IPS-18c (cell line): ENCODE measurements around the gene AVPR2.

Experiments
- H3K4me3 ChIP-seq: 2 replicates; pipeline ENCODE4 v1.7.0; 2013; ENCODE audit warnings: low read depth, mild to moderate bottlenecking, low read length, moderate library complexity; ENCODE audit not compliant: insufficient read depth
- H3K9me3 ChIP-seq: one replicate; pipeline ENCODE4 v1.6.1; 2013; ENCODE audit warnings: mild to moderate bottlenecking, low read length, moderate library complexity; ENCODE audit not compliant: control insufficient read depth, insufficient read depth

Gene AVPR2

DNA sequence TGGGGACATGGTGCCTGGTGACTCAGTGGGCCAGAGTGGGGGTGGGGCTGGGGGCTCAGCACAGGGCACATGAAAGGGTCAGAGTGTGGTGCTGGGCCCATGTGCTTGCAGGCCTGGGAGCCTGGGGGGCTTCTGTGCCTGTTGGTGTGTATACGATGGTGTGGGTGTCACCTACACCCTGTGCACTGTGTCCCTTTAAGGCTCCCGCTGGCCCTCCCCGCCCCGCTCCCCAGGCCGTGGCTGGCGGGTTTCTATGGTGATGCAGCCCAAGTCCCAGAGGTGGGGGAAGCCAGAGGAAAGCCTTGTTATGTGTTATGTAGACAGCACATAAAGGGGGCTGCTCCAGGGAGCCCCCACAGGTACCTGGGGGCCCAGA is 24.0 kb upstream of the AVPR2 start:
- Histone ChIP-seq H3K4me3 (no peak overlapping the region), H3K9me3 (peaks cover 10% of the 10 kb centered on the region)

DNA sequence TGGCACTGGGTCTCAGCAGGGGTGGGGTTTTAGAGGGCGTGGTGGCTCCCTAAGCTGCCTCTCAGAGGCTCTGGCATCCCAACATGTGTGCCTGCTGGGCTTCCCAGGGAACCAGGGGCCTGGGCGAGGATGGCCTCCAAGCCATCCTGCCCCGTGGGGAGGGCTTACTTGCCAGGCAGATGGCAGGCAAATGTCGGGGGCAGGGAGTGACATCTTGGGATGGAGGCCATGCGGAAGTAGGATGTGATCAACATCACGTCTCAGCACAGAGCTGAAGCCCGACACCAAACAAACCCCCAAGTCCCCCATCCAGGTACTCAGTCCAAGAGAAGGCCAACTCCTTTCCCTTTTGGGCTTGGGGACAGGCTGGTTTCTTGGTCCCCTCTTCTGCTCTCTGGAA is 23.2 kb upstream of the AVPR2 start:
- H3K9me3 ChIP-seq, result peaks cover 10% of the 10 kb centered on the region
- no peak overlapping the region for H3K4me3 ChIP-seq

DNA sequence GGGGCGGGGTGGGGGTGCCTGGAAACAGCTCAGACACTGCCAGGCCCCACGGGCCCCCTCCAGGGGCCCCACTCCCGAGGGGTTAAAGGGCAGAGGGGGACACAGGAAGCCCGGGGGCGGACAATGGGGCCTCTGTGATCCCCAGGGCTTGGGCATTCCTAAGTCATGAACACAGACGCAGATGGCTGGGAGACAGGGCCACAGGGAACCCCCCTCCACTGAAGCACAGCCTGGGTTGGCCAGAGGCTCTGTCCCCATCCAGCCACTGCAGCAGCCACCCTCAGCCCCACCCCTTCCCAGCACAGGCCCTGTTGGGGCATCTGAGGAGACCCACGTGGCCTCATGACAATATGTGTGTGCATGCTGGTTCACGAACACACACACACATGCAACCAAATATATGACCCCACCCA is 22.4 kb upstream of the AVPR2 start:
- no peak overlapping the region; the same call in 1 of the 2 replicates for H3K4me3 ChIP-seq

DNA sequence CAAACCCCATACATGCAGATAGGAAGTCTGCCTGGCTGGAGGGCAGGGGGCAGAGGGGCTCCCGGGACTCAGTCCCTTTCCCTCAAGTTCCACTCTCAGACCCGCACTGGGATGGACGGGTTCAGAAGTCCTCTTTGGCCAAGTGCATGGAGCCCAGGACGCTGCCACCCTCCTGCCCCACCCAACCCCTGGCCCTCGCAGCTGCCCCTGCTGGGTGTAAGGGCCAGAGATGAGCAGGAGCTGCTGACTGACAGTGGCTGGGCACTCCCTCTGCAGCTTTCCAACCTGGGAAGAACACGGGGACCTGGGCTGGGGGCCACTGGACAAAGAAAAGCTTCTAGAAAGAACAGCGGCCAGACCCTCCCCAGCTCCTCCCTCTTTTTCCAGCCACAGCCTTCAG is 21.9 kb upstream of the AVPR2 start:
- peaks cover 10% of the 10 kb centered on the region for H3K9me3 ChIP-seq

More for the DNA sequence above, 22.4 kb upstream of the AVPR2 start:
- peaks cover 10% of the 10 kb centered on the region for H3K9me3 ChIP-seq

DNA sequence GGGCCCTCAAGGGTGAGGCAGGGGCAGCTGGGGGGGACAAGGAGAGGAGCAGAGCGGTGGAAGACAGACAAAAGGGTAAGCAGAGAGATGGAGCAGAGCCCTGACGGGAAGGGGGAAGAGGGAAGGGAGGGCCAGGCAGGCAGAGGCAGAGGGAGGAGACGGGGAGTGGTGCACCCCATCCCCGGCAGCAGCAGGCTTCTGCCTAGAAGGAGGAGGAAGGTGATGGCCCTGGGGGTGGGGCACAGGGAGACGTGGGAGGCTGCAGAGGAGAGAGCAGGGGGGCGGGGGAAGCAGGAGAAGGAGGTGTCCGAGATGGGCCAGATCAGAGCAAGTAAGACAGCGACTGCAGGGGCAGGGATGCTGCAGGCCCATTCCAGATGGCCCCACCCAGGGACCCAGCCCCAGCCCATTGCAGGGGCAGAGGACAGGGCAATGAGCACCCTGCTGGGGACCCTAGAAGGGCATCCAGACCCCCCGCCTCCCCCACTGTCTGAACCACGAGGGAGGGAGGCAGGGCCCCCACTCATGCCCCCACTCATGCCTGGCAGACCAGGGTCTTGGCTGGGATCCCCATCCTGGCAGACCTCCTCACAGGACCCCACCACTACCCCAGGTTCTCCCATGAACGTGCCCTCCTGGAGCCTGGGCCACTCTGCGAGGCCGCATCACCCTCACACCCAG is 21.2 kb upstream of the AVPR2 start:
- Histone ChIP-seq H3K4me3 (peak overlapping the region; percentile 20; the same call in 1 of the 2 replicates), H3K9me3 (peaks cover 10% of the 10 kb centered on the region)

More for the DNA sequence above, 21.9 kb upstream of the AVPR2 start:
- no peak overlapping the region; the same call in 1 of the 2 replicates for H3K4me3 ChIP-seq

DNA sequence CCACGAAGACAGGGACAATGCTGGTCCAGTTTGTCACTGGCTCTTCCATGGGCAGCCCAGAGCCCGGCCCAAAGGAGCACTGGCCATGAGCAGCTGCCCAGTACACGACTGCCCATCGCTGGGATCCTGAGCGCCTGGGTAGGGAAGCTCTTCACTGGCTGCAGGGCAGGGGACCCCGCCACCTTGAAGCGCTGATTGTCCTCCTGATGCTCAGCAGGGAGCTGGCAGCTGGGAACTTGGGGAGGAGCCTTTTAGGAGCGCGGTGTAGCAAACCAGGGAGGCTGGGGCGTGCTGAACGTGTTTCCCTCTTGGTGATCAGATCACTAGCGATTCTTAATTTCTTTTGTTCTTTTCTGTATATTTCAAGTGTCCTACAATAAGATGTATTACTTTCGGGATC is 20.3 kb upstream of the AVPR2 start:
- H3K4me3 ChIP-seq, result peak overlapping the region; percentile 9; the same call in 1 of the 2 replicates

DNA sequence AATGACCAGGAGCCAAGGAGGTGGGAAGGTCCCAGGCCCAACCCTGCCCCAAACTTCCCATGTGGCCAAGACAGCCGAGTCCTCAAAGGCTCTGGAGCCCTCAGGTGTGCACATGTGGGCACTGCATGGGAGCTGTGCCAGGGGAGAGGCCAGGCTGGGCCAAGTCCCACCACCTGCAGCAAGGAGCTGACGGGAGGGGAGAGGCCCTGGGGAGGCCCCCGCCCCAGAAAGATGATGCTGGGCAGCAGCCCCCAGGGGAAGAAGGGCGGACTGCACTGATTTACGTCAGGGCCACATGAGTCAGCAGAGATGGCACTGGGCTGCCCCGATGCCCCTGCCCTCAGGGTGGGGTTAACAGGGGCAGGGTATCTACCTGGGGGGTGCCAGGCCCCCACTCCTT is 19.9 kb upstream of the AVPR2 start:
- Histone ChIP-seq H3K4me3 (no peak overlapping the region), H3K9me3 (peaks cover 12% of the 10 kb centered on the region)

More for the DNA sequence above, 20.3 kb upstream of the AVPR2 start:
- peaks cover 10% of the 10 kb centered on the region for H3K9me3 ChIP-seq

DNA sequence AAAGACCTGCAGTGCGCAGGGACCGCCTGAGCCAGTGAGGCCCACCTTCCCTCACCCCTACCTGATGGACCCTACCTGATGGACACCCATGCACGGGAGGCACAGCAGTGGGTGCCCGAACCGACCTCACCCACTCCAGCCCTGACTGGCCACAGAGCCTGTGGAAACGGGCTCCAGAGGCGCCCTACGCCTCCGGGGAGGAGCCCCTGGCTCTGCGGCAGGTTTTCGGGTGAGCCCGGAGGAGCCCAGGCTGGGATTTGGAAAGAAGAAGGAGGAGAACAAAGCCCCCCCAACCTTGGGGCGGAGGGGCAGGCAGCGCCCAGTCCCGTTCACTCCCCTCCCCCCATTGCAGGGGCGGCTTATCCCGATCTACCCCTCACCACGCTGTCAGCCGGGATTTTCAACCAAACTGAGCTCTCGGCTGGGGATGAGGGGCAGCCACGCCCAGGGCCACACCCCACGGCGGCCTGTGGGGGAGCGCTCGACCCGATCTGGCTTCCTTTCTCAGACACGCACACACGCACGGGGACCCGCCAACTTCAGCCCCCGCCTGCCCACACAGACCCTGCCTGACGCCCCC is 19.2 kb upstream of the AVPR2 start:
- H3K4me3 ChIP-seq, result peak overlapping the region; percentile 40

DNA sequence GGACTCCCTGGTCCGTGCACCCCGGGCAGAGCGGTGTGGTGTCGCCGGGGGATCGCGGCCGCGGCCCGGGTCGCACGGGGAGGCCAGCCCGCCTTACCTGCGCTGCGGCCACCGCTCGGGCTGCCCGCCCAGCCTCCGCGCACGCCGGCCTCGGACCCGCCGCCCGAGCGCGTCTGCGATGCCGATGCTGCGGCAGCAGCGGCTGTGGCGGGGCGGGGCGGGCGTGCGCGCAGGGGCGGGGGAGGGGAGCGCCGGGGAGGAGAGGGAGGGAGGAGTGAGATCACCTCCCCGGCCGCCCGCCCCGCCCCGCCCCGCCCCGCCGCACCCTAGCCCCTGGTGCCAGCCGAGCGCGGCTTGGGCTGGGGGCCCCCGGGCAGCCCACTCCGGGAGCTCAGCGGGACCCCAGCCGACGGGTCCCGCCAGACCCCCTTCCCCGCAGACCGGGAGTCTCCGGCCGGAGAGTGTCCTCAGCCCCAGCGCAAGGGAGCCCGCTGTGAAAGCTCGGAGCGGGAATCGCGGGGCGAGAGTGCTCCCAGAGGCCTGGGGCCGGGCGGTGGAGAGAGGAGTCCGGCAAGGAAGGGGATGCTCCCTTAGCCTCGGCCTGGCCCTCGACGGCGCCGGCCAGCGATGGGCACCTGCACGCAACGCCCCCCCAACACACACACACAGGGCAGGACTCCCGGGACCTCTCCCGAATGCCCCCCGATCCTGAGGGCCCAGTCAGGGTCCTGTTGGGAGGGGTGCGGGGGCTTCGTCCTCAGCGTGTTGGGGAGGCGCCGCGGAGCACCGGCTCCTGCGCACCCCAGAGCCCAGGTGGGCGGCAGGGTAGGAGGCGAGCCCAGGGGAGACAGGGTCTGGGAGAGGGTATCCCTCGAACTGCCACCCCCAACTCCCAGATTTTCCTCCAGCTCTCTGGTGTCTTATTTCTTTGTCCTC is 18.2 kb upstream of the AVPR2 start, which contains the start of gene L1CAM:
TSS of gene L1CAM (minus strand) at position 206 of the 936 bp plus-strand sequence. CDS start 10,337 bp downstream, outside the sequence.
- peak within 1 kb of the TSS; percentile 52 for H3K4me3 ChIP-seq

More for the DNA sequence above, 19.2 kb upstream of the AVPR2 start:
- peaks cover 10% of the 10 kb centered on the region for H3K9me3 ChIP-seq

DNA sequence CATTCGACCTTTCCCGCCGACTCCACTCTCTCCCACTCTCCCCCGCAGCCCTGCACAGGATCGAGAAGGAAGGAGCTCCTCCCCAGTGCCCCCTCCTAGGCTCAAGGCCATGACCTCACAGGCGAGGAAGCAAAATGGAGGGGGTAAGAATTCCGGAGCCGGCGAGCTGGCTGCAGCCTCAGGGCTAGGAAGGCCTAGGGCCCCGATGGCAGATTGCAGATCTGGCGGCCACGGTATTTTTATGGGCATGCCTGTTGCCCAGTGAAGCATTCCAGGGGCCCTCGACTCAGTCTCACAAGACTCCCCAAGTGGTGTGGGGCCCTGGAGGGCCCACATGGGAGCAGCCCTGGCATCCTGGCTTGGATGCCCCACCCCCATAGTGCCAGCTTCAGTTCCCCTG is 17.6 kb upstream of the AVPR2 start:
- peaks cover 10% of the 10 kb centered on the region for H3K9me3 ChIP-seq
- no peak overlapping the region; the same call in 1 of the 2 replicates for H3K4me3 ChIP-seq

More for the DNA sequence above, 18.2 kb upstream of the AVPR2 start, which contains the start of gene L1CAM:
- H3K9me3 ChIP-seq, result peaks cover 13% of the 10 kb centered on the region

DNA sequence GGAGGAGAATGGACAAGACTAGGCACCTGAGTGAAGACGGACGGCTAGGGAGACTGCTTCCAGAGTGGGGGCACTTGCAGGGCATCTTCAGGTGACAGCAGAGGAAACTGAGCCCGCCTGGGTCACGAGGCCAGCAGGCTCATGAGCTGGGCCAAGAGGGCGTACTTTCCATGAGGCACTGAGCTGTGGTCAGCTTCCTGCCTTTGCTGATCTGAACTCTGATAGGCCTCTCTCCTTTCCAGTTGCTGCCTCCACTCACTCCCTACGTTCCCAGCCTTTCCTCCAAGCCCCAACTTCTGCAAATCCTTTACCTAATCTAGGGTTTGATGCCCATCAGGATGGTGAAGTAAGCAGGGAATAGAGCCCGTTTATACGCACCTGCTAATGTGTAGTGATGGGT is 17.1 kb upstream of the AVPR2 start:
- H3K4me3 ChIP-seq, result no peak overlapping the region
- peaks cover 10% of the 10 kb centered on the region for H3K9me3 ChIP-seq

DNA sequence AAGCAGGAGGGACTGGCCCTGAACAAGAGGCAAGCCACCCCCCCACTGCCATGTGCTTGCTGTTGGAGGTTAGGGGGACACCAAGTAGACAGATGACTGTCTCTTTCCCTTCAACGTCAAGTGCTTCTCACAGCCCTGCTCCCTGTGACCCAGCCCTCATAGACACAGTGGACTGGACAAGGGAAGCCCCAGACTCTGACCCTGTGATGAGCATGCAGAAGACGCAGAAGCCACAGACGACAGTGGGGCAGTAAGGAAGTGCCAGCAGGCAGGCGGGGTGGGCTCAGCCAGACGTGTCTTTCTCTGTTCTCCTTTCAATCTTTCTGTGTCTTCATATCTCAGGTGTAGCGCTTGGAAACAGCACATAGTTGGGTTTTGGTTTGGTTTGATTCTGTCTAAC is 16.1 kb upstream of the AVPR2 start:
- no peak overlapping the region for H3K4me3 ChIP-seq
- peaks cover 10% of the 10 kb centered on the region for H3K9me3 ChIP-seq

DNA sequence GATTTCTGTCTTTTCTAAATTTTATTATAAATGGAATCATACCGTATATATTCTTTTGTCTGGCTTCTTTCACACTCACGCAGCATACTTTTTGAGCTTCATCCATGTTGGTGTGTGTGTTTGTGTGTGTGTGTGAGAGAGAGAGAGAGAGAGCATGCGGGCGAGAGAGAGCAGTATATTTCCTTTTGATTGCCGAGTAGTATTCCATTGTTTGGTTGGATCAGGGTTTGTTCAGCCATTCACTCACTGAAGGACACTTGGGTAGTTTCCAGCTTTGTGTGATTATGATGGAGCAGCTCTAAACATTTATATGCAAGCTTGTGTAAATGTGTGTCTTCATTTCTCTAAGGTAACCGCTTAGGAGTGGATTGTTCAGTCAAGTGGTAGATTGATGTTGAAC is 15.3 kb upstream of the AVPR2 start:
- H3K4me3 ChIP-seq, result no peak overlapping the region
- H3K9me3 ChIP-seq, result peaks cover 11% of the 10 kb centered on the region

DNA sequence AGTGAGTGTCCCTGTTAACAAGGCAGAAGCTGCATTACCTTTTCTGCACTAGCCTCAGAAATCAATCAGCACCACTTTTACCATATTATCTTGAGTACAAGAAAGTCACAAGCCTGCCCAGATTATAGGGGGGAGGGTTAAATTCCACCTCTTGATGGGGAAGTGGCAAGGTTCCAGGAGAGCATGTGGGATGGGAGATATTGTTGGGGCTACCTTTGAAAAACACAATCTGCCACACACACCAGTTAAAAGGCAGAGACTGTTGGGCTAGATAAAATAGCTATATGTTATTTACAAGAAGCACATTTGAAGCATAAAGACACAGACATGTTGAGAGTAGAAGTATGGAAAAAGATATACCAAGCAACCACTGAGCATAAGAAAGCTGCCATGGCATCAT is 6.6 kb upstream of the AVPR2 start:
- peaks cover 12% of the 10 kb centered on the region for H3K9me3 ChIP-seq
- no peak overlapping the region for H3K4me3 ChIP-seq

DNA sequence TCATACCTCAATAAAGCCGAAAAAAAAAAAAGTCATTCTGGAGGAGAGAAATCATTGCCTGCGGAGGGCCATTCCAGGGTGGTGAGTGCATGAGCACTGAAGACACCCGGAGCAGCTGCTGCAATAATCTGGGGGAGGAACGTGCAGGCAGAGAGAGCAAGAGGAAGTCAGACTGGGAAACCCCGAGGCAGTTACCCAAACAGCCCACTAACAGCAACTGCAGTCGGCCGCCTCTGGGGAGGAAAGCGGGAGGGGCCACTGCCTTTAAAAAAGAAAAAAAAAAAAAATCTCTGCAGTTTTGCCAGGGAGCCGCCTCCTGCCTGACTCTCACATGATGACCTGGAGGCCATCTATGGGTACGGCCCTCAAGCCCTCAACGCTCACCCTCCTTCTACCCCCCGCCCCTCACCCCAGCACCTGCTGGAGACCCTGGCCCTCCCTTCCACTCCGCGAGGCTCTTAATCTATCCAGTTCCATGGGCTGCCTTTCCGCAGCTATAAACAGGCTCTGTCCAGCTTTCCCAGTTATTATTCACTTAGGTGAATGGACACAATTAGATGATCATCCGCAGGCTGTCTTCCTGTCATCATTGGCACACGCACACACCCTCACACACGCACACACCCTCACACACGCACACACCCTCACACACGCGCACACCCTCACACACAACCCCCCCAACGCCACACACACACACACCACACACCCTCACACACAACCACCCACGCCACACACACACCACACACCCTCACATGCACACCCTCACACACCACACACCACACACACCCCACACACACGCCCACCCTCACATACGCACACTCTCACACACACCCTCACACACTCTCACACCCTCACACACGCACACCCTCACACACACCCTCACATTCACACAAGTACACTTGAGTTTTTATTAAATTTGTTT is 3.4 kb upstream of the AVPR2 start:
- no peak overlapping the region for H3K4me3 ChIP-seq
- peaks cover 12% of the 10 kb centered on the region for H3K9me3 ChIP-seq

DNA sequence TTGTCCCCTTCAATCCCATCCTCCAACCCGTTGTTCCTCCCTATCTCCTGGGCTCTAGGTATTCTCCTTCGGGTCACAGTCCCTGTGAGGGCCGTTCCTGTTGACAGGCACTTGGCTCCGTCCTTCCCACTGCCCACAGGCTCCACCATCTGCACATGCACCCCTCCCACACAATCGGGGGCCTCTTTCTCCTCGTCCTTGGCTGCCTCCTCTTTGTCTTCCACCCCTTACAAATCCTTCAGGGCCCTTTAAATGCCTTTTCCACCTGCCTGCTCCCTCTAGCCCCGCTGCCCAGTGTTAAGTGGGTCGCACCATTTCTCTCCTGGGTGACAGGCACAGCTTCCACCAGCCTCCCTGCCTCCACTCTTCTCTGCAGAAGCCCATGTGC is 2.7 kb upstream of the AVPR2 start:
- Histone ChIP-seq H3K4me3 (no peak overlapping the region), H3K9me3 (peaks cover 15% of the 10 kb centered on the region)

DNA sequence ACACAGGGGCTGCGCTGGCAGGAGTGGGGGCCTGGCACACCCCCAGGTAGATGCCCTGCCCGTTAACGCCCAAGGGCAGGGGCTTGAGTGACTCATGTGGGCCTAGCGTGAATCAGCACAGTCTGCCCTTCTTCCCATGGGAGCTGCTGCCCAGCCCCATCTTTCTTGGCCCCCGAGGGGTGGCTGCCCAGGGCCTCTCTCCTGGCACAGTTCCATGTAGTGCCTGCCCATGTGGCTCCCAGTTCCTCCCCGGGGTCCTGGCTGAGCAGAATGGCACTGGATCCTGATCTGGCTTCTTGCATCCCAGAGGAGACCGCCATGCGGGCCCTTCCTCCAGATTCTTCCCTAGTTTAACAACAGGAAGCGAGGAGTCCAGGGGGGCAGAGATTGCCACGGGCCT is 2.1 kb upstream of the AVPR2 start:
- H3K4me3 ChIP-seq, result no peak overlapping the region
- H3K9me3 ChIP-seq, result peaks cover 18% of the 10 kb centered on the region
